H54 (cell line): ENCODE measurements around the gene RPS6KA4.

Experiments used
- DNase-seq: peaks from one replicate; pipeline ENCODE4 v3.0.0; 2011; ENCODE audit warnings: low spot score, mixed read lengths; ENCODE audit not compliant: insufficient read length
- FAIRE-seq: peaks from 3 replicates; lab custom pipeline; 2011; peaks lifted over from hg19 to GRCh38; lab: Jason Lieb, UNC
- POLR2A ChIP-seq: IDR thresholded peaks from 2 replicates; pipeline ENCODE4 v1.6.1; 2011; ENCODE audit warnings: low read depth, mild to moderate bottlenecking, low read length

The RPS6KA4 gene

GRCh38 chr11:64376071-64376470 is 17.1 kb downstream of the RPS6KA4 start:
- no peak for TF ChIP-seq POLR2A
- no peak for DNase-seq
- FAIRE-seq: no peak

GRCh38 chr11:64378335-64378880 is 19.4 kb downstream of the RPS6KA4 start:
- TF ChIP-seq POLR2A: no peak
- DNase-seq (no peak), FAIRE-seq (no peak)

GRCh38 chr11:64379160-64379559 is 20.2 kb downstream of the RPS6KA4 start:
- no peak for TF ChIP-seq POLR2A
- no peak for FAIRE-seq
- no peak for DNase-seq

- DNase-seq: no peak
- no peak for TF ChIP-seq POLR2A
- no peak for FAIRE-seq
Measured at GRCh38 chr11:64379817-64380709, 21.1 kb downstream of the RPS6KA4 start.

- DNase-seq (no peak), FAIRE-seq (no peak)
- no peak for TF ChIP-seq POLR2A
Measured at GRCh38 chr11:64381350-64381749, 22.4 kb downstream of the RPS6KA4 start.

- FAIRE-seq (no peak), DNase-seq (no peak)
- no peak for TF ChIP-seq POLR2A
Measured at GRCh38 chr11:64382047-64382446, 23.1 kb downstream of the RPS6KA4 start.

GRCh38 chr11:64382586-64382985 is 23.6 kb downstream of the RPS6KA4 start:
- no peak for TF ChIP-seq POLR2A
- DNase-seq: no peak
- no peak for FAIRE-seq

GRCh38 chr11:64383580-64383979 is 24.6 kb downstream of the RPS6KA4 start:
- TF ChIP-seq POLR2A: no peak
- FAIRE-seq (no peak), DNase-seq (no peak)

GRCh38 chr11:64384028-64384737 is 25.2 kb downstream of the RPS6KA4 start:
- FAIRE-seq (no peak), DNase-seq (no peak)
- no peak for TF ChIP-seq POLR2A

- DNase-seq (no peak), FAIRE-seq (no peak)
- TF ChIP-seq POLR2A: no peak
Measured at GRCh38 chr11:64384981-64385944, 26.3 kb downstream of the RPS6KA4 start.

- DNase-seq (peak; percentile 61), FAIRE-seq (peak; percentile 52)
Measured at GRCh38 chr11:64385945-64386704, 27.2 kb downstream of the RPS6KA4 start.

GRCh38 chr11:64387916-64388315 is 29.0 kb downstream of the RPS6KA4 start:
- no peak for FAIRE-seq
- no peak for DNase-seq

More at GRCh38 chr11:64385945-64386704, 27.2 kb downstream of the RPS6KA4 start:
- TF ChIP-seq POLR2A: no peak

More at GRCh38 chr11:64387916-64388315, 29.0 kb downstream of the RPS6KA4 start:
- no peak for TF ChIP-seq POLR2A
